ENCODE results near the gene B4GAT1. TPM values are rescaled to one million over a fixed set of nuclear protein-coding genes. Genes with fewer than 3 reads are reported as not detected.

B4GAT1 gene

Small RNA genes within 50 kb of the gene (small RNA-seq; reads per million reads assigned to genes)
- gene RF00017 (ENCODE audit: insufficient read depth): not detected
- gene RNU1-84P (ENCODE audit: insufficient read depth): not detected

Data from neuronal stem cell (in vitro differentiated cells).